HG02642 (cell line): ENCODE data around the gene ITFG1.
A peak's percentile ranks its signal among the peaks of the same experiment; 100 is the strongest.

ENCODE experiments used
- ATAC-seq: cut with Tn5 transposase; IDR thresholded peaks from one replicate; pipeline ENCODE4 v1.9.1; 2021; ENCODE audit warnings: mild to moderate bottlenecking; ENCODE audit not compliant: unreplicated experiment, poor library complexity

Gene ITFG1

DNA sequence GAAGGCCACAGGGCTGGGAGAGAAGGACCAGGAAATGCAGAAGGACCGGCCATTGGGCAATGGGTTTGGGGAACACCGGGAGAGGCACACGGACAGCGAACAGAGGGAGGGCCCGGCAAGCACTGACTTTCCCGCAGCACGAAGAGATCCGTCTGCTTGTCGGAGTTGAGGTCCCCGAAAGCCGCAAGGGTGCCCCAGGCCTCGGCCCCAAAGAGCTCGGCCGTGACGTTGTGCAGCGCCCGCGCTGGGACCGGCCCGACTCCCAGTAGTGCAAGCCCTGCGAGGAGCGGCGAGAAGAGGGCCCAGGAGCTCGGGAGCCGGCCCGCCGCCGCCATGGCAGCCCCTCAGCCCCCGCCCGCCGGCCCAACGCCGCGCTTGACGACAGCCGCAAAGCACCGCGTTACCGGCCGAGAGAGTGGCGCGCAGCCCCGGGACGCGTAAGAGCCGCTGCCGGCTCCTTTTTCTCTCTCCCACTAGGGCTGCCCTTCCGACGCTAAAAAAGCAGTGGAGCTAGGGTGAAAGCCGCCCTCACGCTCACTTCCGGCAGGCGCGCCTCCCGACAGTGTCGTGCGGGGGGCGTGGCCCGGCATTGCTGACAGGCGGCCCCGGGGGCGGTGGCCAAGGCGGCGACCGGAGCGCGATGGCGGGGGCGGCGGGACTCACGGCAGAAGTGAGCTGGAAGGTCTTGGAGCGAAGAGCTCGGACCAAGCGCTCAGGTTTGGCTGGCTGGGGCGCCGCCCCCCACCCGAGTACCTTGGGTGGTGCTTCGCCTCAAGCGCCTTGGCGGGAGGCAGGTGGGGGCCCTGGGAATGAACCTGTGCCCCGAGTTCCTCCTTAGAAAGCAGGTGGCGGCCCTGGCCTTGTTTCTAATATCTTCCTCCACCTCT, at the start of gene ITFG1, which contains the start of gene PHKB:
Gene ITFG1 (minus strand): TSS at position 353 of the 887 bp plus-strand sequence. CDS start 18 bp downstream, at position 335.
Gene PHKB (plus strand): TSS at position 621 of the 887 bp plus-strand sequence. CDS start 20 bp downstream, at position 641.
- ATAC-seq, result peak; percentile 84

DNA sequence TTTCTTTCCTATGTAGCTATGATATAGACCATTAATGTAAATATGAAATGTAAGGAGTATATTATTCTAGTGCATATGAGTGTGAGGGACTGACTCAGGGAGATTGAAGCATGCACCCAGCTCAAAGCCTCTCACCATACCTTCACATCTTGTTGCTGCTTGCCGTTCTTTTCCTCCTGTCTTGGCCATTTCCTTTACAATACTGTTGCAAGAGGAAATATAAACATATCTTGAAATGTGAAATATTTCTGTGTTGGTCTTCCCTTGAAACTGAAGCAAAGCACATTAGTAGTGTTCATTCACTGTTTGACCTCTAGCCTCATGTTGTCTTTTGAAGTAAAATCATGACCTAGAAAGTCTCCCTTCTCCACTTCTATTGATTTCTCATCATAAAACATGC, 46.8 kb upstream of the ITFG1 start:
- ATAC-seq, result no peak

DNA sequence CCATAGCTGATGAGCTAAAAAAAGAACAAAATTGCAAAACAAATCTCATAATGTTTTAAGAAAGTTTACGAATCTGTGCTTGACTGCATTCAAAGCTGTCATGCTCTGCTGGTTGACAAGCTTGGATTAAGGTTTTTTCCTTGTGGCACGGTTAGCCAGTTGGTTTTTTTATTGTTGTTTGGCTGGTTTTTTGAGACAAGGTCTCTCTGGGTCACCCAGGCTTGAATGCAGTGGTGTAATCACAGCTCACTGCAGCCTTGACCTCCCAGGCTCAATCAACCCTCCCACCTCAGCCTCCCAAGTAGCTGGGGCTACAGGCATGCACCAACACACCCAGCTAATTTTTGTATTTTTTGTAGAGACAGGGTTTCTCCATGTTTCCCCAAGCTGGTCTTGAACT, 45.9 kb upstream of the ITFG1 start:
- no peak for ATAC-seq

DNA sequence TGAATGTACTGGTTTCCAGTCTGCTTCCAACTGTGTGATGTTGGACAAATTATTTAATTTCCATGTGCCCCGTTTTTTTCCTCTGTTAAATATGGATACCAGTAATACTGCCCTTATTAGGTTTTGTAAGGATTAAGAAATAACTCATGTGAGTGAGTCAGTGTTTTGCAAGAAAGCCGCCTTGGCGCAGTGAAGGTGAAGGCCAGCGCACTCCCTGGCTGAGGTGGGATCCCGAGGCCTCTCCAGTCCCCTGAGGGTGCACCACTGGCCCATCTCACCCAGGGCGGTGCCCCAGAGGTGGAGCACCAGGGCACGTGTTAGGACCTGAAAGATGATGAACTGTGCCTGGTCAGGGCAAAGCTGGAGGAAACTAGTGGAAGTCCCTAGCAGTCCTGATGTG, 43.7 kb upstream of the ITFG1 start:
- ATAC-seq, result no peak

DNA sequence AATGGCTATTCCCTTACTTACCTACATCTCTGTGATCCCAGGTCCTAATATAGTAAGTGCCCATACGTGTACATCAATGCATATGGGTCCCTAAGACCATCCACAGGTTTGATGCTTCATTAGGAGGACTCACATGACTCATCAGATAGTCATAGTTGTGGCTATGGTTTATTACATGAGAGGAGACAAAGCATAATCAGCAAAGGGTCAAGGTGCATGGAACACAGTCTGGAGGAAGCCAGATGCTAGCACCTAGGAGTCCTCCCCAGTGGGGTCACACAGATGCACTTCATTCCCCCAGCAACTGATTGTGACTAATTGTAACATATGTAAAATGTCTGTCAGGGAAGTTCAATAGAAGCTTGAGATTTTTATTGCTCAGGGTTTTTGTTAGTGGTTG, 43.1 kb upstream of the ITFG1 start:
- no peak for ATAC-seq

DNA sequence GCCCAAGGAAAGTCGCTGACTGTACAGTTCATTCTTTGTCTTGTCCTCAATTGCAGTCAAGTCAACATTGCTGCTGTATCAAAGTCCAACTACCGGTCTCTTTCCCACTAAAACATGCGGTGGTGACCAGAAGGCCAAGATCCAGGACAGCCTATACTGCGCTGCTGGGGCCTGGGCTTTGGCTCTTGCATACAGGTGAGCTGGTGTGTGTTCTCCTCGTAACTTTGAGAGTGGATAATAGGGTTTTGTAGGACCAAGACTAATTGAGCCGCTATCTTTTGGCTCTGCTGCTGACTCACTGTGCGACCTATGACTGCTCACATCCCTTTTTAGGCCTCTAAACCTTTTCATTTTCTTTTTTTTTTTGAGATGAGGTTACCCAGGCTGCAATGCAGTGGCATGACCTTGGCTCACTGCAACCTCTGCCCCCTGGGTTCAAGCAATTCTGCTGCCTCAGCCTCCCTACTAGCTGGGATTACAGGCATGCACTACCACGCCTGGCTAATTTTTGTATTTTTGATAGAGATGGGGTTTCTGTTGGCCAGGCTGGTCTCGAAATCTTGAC, 38.9 kb upstream of the ITFG1 start:
- ATAC-seq, result no peak

DNA sequence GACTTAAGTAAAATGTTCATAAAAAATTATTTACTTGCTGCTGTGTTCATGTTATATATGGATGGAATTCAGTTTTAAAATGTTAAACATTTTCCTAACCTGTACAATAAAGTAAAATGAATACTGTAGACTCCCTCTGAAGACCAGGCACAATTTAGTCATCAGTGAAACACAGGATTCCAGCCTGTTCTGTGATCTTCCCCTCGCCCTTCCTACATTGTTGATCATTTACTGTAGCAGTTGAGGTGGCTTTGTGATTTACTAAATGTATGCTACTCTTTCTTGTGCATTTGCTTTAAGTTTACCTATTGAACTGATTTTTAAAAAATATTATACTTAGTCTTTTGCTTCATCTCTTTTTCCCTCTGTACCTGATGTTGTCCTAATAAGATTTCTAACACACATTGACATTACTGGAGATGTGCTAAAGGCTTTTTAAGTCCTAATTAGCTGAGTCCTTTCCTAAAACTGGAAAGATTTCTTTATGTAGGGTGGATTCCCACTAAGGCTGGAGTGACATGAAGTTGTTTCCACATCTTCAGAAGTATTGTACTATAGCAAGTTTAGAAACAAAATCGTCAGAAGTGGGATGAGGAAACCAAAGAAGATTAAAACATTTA, 38.3 kb upstream of the ITFG1 start:
- ATAC-seq, result no peak

DNA sequence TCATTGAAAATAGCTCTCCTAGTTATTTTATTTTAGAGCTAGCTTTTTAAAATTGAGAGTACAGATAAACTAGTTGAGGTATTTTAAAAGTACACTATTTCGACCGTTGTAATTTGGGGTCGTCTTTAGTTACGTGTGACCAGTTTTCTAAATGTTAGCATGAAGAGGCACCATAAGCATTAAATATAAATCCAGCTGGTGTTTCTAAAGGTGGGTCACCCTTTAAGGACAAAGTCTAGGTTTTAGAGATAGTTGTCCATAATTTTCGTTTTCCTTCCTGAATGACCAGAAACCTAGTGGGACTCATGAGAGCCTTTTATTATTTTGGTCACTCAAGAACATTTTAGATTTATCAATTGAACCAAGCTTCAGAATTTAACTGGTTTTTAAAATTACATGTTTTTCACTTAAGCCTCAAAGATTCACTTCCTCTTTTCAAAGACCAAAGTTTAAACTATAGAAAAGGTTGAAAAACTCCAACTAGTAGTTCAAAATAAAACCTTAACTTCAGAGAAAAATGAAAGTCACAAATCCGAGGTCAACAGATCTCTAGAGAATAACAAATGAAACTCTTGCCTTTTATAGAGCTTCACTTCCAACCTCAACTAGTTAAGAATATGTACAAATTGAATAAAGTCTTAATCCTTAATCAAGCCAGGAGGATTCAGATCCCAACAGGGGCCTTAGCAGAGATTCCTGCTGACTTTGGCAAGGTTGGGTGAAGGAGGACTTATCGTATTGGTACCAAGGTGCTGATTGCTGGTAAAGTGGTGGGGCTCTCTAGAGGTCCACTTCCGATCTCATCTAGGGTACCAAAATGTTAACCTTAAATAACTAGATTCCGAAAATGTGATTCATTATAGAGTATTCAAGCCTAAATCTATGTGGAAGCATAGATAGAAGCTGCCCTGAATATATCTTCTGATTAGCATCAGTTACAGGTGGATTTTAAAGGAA, 32.8 kb upstream of the ITFG1 start:
- ATAC-seq, result peak; percentile 55

DNA sequence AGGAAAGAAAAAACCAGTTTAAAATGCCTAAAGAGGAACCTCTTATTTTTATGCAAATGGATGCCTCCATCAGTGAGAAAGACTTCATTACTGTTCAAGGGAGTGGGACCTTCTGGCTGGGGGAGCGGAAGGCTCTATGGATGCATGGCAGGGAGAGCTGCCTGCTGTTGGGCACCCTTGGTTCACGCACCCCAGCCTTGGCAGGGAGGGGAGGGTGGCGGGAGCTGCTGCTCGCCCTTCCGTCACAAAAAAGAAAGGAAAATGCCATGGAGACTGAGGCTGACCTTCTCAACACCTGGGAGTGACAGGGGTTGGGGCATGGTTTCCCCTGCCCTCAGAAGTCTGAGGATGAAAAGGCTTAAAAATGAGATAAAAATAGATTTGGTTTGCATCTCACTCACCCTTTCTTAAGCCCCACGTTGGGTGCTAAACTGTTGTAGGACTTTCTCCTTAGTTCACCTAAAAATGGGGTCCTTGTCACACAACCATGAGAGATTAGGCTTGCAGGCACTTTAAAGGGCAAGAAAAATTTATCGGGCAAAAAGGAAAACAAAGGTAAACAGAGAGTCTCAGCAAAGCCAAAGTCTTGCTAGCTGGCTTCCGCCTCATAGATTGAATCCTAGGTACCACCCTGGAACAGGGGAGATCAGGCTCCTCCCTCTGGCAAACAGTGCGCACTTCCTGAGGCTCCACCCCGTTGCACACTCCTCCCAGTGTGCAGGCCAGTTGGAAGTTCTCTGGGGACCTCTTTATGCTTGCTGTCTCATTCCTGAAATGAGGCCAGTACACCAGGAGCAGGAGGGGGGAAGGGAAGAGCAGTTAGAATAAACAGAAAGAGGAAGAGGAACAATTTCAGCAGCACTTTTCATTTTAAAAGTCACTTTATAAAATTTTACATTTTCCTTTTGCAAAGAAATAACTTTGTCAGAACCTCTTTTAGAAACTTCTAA, 31.8 kb upstream of the ITFG1 start:
- peak; percentile 89 for ATAC-seq

DNA sequence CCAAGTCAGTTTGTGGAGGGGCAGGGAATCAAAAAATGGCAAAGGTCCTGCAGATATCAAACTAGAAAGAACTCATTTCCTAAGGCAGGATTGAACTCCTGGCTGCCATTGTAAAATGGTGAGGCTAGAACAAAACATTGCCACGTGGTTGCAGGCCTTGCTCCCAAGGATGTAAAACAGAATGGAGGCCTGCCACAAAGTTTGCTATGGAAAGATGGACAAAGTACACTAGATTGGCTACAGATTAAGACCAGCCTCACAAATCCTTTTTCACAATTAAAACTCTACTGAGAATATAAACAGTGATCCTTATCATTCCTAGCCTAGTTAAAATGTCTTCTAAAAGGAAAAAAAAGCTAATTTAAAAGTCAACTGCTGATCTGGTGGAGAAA, 31.2 kb upstream of the ITFG1 start:
- ATAC-seq, result no peak

DNA sequence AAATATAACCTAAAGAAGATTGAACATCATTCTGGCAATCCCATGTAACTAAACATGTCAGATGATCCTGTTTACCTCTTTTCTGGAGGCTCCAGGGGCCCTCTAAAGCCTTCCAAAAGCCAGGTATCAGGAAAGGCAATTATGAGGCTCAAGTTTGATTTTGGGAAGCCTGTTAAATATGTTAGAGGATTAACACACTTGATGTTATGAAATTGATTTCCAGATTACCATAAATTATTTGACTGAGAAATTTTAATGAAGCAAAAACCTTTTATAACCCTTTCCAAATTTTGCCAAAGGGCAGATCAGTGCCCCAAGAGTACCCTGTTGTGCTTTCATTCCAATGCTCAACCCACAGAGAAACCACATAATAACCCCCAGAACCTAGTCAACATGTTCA, 29.6 kb upstream of the ITFG1 start:
- ATAC-seq, result no peak

DNA sequence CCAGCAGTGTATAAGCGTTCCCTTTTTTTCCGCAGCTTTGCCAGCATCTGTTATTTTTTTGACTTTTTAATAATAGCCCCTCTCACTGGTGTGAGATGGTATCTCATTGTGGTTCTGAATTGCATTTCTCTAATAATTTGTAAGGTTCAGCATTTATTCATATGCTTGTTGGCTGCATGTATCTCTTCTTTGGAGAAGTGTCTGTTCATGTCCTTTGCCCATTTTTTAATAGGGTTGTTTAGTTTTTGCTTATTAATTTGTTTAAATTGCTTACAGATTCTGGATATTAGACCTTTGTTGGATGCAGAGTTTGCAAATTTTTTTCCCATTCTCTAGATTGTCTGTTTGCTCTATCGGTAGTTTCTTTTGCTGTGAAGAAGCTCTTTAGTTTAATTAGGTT, 27.2 kb upstream of the ITFG1 start:
- ATAC-seq, result no peak

DNA sequence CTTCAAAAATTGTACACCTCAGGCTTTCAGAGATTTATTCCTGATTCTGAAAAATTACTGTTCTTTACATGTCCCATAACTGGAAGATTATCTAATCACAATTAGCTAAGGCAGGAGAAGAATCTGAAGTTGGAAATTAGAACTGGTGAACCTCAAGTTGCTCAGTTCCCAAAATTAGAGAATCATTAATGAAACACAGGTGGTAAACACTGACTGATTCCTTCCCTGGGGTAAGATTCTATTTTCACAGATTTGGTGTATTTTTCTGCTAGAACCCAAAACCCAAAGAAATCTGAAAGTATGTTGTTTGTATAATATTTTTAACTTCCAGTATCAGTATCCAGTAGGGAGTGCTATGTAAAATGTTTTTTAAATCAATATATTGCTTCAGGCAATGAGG, 26.0 kb upstream of the ITFG1 start:
- ATAC-seq, result no peak

DNA sequence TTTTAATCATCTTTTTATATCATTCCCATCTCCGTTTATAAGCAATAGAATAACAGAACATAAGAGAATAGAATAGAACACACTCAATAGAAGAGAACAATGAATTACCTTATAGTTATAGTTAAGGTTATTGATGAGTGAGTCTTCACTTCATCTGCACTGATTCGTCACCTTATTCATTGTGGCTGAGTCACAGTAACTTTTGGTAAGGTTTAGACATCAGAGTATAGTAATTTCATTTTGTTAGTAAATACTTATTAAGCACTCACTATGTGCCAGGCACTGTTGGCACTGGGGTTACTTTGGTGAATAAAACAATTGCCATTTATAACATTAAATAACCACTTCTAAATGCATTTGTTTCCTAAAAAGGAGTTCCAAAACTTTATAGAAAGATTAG, 22.8 kb upstream of the ITFG1 start:
- no peak for ATAC-seq

DNA sequence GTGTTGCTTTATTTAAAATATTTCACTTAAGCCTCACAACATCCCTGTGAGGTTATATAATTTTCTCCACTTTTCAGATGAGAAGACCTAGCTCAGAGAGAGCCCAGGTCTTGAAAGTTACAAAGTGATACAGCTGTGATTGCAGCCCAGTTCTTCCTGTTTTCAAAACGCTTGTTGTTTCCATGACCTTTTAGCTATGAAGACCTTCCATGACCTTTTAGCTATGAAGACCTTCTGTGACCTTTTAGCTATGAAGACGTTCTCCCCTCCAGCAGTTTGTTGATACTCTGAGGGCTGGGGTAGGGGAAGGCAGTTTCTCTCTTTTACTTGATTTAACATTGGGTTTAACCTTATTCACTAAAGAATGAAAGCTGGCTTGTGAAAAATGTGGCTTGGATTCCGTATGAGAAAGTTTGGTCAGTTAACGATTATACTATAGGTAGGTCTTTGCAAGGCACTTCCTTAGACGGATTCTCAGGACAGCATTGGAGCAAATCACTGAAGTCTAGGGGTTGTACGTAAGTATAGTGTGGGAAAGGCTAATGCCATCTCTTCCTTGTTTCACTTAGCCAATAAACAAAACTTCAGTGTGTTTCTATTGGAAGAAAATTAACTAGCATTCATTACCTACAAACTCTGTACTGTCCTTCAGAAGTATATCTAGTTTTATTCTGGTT, 21.0 kb upstream of the ITFG1 start:
- no peak for ATAC-seq

DNA sequence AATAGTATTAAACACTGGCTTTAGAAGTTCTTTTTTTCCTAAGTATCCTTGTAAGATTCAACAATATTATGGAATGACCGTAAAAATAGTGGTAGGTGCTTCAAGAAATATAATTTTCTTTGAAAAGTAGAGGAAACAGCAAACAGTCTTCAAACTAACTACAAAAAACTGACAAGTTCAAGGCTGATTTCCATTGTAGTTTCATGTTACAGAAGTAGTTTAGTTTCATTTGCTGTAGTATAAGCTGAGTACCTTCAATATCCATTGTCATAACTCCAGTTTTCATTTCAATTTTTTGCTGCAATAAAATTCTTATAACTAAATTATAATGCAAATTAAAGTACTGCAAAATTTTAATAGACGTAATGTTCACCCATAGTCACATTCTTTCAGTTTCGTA, 19.5 kb upstream of the ITFG1 start:
- no peak for ATAC-seq

DNA sequence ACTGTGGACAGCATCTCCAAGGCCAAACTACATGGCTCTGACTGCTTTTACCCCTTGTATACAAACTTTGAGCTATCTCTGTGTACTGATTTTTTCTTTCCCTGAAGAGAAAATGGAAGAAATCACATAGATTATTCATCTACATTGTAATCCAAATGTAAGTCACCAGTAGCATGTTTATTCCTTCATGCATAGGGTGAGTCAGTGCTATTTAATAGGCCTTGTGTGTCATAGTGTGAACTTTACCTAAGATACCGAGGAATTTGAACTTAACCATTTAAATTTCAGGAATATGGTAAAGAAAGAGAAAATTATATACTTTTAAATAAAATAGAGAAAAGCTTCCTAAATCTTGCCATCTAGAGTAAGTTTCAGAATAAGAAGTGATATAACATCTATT, 16.8 kb upstream of the ITFG1 start:
- ATAC-seq, result no peak

DNA sequence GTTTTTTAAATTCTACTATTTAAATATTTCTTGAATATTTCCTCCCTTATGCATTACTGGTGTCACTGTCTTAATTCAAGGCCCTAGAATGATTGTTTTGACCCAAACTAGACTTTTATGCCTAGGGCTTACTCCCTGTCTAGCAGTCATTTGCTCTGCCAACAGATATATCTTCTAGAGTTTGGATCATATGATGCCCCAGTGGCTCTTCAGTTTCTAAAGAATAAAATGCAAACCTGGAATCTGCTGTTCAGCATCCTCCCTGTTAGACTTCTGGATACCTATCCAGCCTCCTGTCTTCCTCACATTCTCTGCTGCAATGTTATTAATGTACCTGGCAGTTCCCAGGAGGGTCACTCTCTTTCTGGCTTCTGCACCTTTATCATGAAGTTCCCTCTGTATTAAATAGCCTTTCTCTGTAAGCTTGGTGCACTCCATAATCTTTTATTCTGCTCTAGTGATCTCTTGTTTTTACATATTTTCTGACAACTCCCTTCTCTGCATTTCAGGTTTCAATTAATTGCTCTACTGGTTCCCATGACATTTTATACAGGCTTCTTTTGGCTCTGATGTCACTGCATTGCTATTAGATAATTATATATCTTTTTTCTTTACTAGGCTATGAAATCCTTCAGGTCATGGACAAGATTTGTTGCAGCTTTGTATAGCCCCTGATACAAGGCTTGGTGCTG, 15.9 kb upstream of the ITFG1 start:
- no peak for ATAC-seq
